Activated CD4-positive, alpha-beta T cell treated with anti-CD3 and anti-CD28 coated beads, Interleukin-2, amount 50 U/mL, for 1 hour (primary cell): ENCODE measurements around the gene OXER1.

Experiments
- DNase-seq: peaks from one replicate; pipeline ENCODE4 v3.0.0-alpha.2; 2020

The OXER1 gene

DNA sequence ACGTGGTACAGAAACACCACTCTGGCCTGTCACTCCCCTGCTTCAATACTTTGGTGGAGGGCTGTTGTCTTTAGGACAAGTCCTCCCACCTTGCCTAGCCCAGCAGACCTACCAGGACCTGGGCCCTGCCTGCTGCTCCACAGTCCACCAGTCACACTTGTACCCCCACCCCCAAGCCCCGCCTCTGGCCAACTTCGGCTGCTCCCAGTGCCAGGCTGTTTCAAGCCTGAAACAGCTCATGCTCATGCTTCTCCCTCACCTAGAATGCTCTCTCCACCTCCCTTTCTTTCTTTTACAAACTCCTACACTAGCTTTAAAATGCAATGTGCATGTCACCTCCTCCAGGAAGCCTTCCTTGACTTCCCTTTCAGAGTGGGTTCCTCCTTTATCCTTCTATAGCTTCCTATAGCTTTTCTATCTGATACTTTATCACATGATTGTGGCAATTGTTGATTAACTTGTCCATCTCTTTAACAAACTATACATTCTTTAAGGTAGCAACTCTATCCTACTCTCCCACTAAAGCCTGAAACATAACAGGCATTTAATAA is 4.8 kb upstream of the OXER1 start:
- no peak for DNase-seq

DNA sequence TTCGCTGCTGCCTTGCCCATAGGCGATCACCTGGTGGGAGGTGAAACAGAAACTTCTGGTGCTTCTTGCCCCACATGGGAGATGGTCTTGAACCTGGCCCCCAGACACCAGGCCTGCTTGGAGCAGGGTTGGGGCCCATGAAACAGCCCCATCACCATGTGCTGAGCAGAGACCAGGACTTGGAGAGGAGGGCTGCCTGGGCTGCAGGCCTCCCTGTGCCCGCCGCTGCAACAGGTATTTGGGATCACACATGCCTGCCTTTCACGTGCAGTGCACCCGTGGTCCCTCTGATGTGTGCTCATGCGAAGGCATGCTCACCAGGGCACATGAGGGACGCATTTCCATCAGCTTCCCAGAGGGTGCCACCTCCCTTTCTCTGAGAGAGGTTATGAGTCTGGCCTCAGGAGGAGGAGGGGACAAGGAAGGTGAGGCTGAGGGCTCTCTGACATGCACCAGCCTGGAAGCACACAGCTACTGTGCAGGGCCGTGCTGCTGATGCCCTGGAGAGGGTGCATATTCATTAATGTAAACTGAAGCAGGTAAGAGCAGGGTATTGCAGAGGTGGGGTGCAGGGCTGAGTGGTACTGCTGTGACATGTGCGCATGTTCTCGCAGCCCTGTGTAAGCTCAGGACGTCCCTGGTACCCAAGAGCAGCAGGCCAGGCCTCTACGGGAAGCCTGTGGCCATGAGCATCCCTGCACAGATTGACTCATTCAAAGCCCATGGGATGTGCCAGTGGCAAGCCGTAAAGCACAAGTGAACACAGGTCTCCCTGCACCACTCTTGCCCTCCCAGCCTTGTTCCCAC is 4.2 kb upstream of the OXER1 start:
- DNase-seq = no peak

DNA sequence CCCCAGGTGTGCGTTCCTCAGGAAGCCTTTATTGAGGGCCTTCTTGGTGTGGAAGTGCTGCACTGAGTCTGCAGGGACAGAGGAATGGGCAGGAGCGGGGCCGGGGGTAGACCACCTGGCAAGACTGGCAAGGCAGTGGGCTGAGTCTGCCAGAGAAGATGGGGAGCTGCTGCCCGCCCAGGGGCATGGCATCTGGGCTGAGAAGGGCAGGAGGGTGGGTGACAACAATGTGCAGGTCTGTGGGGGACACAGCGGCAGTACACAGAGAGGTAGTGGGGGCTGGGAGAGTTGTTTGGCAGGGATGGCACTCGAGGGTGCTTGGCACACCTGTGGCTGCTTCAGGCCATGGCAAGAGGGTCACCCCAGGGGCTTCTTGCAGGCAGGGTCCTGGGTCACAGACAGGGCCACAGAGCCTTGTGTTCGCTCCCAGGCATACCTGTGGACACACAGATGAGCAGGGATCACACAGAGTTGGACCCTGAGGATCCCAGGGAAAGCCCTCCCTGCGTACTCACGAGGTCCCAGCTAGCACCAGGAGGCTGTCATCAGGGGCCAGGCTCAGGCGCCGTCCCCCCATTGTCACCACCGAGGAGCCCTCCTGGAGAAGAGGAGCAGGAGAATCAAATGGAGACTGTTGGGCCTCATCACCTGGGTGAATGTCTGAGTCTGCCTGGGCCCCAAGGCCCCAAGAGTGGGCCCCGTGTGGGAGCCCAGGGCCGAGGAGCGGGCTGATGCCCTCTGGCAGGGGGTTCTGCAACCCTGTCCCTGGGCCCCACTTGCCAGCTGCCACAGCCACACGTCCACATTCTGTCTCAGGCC is 3.4 kb upstream of the OXER1 start:
- no peak for DNase-seq

DNA sequence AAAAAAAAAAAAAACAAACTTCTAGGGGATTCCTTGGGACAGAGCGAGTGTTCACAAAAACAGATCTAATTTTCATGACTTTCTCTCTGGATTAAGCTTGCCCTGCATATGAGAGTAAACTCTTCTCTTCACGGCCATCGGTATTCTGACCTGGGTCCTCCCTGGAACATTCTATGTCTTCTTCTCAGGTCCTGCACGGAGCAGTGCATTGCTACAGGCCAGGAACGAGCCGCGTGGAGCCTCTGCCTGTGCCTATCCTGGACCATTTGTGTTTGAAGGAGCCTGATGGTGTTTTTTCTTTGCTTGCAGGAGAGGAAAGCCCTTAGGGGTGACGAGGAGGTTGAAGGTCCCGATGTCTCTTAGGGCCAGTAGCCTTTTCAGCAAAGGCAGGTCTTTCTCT is 1.8 kb upstream of the OXER1 start:
- no peak for DNase-seq

DNA sequence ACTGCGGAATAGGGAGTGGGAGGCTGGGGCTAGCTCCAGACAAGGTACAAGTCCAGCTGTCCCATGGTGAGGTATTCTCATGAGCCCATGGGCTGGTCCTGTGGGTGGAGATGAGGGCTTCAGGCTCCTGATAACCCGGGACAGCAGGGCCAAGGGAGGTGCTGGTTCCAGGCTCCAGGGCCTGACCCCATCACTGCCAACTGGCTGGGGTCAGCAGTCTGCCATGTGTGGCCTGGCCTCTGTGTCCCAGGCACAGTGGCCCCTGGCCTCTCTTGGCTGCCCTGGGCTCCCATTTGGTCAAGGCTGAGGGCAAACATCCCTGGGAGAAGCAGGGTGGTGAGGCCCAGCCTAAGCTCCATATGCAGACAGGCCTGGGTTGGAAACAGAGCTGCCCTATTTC is 966 bp upstream of the OXER1 start:
- no peak for DNase-seq

DNA sequence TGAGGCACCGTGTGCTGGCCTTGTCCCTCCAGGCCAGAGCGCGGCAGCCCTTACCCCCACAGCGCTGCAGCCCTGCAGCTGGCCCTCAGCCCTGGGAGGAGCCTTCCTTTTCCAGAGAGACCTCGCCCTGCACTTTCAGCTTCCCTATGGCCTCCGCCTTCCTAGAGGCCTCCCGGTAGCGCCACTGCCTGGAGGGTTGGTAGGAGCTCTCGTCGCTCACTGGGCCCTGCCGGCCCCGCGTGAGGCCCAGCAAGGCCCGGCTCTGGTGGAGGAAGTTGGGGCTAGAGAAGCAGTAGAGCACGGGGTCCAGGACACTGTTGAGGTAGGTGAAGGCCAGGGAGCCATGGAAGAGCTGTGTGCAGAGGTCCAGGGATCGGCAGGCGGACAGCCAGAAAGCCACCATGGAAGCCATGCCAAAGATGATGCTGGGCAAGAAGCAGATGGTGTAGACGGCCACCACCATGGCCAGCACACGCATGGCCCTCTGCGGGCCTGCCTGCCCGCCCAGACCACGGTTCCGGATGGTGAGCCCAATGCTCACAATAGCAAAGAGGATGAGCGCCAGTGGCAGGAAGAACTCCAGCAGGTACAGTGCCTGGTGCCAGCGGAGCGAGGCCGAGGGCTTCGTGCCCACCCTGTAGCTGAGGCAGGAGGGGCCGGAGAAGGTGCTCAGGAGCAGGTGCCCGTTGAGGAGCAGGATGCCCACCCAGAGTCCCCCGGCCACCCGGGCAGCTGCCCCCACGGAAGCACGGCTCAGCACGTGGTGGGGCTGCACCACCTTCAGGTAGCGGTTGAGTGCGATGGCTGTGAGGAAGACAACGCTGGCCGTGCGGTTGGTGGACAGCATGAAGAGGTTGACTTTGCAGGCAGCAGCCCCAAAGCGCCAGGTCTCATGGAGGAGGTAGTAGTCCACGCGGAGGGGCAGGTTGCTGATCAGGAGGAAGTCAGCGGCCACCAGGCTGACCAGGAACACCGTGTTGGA is 821 bp downstream of the OXER1 start:
- no peak for DNase-seq

DNA sequence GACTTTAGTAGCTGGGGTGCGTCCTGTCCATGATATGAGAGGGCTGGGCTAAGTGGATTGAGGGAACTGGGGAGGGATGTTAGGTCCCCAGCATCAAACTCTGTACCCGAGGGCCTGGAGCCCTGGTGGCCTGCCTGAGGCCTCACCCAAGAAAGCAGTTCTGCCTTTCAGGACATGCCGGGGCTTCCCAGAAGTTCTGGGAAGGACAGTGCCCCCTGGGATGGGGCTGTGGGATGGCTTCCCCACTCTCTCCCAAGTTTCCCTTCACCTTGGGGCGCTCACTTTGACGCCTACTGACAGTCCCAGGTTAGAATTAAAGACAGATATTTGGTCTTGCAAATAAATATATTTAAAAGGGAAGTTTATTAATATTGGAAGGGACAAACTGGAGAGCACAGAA is 1.8 kb downstream of the OXER1 start:
- DNase-seq = no peak

DNA sequence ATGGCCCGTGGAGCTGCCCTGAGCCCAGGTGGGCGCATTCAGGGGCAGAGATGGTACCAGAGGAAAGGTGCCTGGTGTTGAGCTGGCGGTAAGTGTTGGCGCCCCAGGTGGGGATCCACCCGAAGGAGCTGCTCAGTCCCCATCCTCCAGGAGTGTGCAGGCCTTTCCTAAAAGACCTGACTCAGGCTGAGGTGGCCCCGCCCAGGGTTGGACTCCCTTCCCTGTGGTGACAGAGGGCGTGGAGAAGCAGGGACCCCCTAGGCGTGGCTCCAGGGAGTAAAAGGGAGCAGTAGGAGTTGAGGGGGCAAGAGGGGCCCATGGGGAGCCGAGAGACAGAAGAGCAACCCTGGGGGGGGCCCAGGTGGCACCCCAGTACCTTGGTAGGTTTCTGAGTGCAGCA is 2.4 kb downstream of the OXER1 start:
- no peak for DNase-seq

DNA sequence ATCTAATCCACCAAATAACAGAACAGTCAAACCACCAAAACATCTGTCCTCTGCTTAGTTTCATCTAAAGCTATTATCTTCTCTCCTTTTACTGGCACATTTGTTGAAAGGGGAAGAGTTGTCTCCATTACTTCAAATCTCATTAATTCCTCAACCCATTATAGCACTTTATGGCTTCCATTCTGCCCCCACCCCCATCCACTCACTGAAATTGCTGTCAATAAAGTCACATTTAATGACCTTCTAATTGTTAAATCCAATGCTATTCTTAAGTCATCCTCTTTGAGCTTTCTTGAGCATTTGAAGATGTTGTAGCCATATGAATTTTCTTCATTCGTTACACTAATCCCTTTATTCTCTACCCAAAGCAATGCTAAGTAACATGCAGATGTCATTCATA is 5.2 kb downstream of the OXER1 start:
- DNase-seq = no peak

DNA sequence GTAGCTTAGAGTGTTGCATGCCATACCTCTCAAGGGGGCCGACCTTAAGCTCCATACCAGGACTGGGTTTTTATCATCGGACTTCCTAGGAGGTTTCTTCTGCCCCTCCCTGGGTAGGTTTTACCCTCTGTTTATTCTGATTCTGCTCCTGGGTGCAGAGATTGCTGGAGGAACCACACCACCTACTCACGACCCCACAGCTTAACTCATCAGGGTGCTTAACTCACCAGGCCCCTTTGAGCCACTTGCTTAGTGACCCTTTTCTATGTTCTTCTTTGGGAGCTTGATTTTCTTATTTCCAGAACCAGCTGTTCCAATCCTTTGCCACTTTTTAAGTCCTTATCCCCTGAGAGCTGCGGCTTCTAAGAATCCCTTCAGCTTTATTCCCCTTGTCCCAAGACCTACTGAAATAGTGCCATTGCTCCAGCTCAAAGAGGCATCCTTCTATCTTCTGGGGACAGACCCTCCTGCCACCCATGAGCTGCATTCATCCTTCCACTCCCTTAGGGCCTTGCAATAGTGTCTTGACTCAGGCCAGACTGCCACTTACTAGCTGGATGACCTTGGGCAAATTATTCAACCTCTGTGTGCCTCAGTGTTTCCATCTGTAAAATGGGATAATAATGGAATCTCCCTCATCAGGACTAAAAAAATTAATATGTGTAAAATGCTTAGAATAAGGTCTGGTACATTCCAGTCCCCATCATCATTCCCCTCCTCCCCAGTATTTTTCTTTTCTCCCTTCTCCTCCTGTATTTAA is 5.8 kb downstream of the OXER1 start:
- DNase-seq = no peak

DNA sequence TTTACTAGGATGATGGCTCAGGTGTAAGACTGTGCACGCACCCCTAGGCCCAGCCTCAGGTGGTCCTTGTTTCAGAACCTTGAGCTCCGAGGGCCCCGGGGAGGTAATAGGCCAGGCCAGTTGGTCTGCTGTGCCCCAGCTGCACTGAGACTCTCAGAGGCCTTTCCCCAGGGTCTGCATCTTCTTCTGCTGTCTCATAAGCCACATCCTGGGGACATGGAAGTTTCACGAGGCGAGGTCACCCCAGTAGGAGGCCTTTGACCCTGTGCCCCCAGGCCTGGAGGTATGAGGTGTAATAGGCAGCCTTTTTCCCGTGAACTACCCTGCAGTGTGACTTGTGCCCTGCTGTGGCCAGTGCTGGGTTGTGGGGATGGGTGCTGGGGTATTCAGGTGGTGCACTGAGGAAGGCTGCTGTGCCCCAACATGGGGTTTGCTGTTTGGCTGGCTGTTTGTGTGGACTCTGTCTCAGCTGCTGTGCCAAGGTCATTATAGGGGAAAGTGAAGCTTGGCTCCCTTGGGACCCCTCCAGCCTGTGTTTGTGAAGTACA is 6.9 kb downstream of the OXER1 start:
- no peak for DNase-seq

DNA sequence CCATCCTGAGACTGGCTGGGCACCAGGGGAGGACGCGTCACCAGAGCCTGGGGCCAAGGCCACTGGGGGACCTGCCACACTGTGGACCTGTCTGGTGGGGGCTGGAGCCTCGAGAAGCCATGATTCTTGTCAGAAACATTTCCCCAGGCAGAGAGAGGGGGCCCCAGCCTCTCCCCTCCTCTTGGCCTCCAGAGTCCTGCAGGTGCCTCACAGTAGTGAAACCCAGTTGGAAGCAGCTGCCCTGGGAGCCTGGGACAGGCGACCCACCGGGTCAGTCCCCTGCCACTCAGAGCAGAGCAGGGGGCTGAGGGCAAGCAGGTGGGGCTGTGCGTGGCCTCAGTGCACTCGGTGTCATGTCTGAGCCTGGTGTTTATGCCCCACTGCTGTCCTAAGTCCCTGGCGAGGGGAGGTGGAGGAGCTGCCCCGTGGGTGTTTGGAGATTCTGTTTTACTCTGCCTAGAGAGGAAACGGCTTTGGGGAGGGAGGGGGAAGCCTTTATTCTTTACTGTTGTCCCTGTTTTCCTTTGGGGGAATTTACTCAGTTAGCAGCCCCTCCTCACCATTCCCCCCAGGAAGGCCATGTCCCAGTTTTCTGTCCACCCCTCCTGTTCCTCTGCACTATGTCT is 7.7 kb downstream of the OXER1 start:
- no peak for DNase-seq

DNA sequence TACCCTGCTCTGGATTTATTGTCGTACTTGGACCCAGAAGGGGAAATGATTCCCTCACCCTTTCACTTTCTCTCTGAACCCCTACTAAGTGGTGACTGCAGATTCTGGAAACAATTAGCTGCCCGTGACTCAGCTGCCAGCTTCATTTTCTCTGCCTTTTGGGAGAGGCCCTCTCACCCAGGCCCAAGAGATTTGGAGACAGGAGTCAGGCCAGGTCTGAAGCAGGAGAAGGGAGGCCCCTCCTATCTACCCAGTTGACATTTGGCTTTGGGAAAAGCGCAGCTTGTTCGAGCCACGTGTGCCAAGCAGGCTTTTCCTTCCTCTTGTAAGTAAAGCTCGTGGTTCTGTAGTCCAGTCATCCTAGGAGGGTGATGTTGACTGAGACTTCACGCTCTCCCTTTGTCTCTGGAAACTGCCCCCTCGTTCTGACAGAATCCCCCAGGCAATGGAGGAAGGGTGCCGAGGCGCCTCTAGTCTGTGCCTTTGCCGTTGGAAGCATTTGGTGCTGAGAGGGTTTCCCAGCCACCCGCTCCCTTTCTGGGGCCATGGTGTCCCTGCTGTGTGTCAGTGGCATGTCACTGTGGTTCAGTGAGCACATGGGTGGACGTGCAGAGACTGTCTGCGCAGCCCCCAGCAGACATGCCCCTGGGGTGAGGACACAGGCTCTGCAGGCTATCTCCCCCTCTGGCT is 8.6 kb downstream of the OXER1 start:
- no peak for DNase-seq

DNA sequence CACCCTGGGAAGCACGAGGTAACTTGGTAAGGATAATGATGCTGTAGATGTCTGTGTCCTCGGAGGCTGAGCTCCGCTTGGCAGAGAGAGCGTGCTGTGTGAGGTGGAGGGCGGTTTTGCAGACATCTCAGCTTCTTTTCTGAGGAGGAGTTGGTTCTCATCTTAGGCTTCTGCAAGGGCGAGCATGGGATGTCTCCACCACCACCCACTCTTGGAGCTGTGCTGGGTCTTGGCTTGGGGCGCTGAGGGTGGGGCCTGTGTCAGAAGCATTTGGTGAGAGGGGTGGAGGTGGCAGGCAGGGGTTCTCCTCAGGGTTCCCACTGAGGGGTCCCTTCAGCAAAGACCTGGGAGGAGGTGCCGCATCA is 9.2 kb downstream of the OXER1 start:
- DNase-seq = no peak

DNA sequence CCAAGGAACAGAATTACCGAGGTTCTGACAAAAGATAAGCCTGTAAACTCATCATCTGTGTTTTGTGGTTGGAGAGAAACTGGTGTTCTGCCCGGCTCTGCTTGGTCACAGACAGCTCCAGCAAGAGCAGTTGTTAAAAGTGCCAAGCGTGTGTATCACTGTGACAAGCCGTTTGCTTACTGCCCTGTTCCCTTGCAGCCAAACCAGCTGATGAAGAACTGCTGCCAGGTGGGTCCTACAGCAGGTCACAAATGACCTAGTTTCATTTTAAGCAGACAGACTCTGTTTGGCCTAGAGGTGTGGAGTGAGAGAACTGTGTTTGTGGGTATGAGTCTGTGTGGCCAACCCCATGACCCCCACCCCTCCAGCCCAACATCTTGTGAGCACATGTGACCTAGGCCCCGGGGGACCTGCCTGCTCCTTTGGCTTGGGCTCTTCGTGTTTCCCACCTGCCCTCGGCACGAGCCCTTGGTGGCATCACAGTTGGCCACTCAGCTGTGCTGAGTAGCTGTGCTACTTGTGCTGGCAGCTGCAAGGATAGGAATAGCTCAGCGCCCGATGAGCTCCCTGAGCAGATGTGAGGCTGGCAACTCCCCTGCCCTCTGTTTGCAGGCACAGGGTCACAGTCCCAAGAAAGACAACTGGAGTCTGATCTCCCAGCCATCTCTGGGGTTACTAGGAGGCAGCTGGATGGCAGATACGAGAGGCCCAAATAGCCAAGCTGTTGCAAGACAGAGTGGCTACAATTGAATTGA is 9.7 kb downstream of the OXER1 start:
- no peak for DNase-seq

DNA sequence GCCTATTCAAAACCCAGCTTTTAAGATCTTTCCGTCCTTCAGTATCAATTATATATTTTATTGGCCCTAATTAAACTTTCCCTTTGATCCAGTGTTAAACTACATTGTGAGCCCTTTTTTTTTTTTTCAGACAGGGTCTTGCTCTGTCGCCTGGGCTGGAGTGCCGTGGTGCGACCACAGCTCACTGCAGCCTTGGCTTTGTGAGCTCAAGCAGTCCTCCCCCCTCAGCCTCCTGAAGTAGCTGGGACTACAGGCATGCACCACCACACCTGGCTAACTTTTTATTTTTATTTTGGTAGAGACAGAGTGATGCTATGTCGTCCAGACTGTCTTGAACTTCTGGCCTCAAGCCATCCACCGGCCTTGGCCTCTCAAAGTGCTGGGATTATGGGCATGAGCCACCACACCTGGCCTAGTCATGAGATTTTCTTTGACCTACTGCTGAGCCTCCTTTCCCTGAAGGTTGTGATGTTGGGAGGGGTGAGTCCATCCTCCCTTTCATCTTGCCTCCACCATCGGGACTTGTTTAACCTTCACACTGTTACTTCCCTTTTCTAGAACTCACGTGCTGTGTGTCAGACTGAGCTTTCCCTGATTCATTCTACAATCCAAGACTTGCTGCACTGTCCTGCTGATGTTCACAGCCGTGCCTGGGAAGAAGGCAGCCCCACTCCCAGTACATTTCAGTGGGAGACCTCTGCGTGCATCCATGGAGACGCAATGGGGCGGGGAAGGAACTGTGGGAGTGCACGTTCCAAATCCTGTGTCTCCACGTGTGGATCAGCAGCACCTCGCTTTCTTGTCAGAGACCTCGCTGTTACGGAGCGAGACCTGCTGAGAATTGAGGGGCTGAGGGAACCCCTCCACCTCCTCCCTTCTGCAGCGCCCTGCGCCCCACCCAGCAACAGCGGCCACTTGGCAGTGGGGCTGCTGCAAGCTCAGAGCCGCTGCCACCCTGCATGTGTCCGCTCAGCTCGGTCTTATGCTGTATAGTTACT is 10.8 kb downstream of the OXER1 start:
- no peak for DNase-seq

DNA sequence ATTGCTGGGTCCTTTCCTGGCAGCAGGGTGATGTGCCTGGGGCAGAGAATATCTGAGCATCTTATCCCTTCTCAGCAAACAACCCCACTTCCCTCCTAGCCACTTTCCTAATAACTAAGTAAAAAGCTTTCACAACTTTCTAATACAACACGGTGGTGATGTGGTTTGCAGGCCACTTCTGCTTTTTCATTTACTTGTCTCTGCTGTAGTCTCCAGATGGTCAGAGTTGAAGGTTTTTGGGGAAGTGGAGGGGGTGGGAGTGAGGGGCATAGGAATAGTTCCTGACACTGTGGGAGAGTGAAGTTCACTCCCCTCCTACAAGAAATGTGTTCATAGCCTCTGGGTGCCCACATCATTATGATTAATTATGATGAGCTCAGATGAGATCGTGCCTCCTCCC is 11.6 kb downstream of the OXER1 start:
- no peak for DNase-seq

DNA sequence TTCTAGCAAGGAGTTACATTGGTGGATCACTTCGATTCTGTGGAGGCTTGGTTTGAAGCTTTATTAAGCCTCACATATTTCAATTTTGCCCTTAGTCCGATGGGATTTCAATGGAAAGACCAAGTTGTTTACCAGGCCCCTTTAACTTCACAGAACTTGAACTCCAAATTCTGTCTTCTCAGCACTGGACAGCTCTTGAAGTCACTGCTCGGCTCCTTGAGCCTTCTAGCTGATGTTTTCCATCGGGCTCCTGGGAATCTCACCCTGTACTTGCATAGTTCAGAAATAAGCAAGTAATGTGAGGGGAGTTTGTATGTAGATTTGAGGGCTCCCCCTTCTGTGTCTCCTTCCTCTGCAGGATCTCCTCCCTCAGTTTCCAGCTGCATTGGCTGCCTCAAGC is 15.1 kb downstream of the OXER1 start:
- no peak for DNase-seq

DNA sequence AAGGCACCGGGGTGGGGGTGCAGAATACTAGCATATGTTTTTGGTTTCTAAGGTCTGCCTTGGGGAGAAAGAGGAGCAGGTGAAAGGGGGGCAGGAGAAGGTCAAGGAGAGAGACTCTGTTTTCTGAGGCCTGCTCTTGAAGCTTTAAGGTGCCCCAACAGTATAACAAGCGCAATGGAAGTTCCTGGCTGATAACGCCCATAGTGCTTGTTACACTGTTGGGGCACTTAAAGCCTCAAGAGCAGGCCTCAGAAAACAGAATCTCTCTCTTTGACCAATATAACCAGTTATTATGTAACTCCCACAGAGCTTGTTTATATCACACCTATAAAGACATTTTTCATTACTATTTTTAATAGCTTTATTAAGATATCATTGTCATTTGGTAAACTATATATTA is 16.5 kb downstream of the OXER1 start:
- no peak for DNase-seq
